ENCODE results near the gene AMPH. TPM values are rescaled to one million over a fixed set of nuclear protein-coding genes. Genes with fewer than 3 reads are reported as not detected.

The AMPH gene
- 1 to 10 TPM; 4.5 to 6.2 (median 5.8) TPM for total RNA-seq (2021; fragmentation: NEBNext Ultra II Directional; extraction: Animal tissue kit (Norgen Biotek cat#: 25700))
- long read RNA-seq, transcript AMPH-201 (20 exons, 3,145 nt), result major isoform, 5 of 7 reads
- long read RNA-seq, partial matches to known transcripts, result 0 of 7 reads
- long read RNA-seq, other reads (novel, unspliced or antisense), result 2 of 7 reads

DNA sequence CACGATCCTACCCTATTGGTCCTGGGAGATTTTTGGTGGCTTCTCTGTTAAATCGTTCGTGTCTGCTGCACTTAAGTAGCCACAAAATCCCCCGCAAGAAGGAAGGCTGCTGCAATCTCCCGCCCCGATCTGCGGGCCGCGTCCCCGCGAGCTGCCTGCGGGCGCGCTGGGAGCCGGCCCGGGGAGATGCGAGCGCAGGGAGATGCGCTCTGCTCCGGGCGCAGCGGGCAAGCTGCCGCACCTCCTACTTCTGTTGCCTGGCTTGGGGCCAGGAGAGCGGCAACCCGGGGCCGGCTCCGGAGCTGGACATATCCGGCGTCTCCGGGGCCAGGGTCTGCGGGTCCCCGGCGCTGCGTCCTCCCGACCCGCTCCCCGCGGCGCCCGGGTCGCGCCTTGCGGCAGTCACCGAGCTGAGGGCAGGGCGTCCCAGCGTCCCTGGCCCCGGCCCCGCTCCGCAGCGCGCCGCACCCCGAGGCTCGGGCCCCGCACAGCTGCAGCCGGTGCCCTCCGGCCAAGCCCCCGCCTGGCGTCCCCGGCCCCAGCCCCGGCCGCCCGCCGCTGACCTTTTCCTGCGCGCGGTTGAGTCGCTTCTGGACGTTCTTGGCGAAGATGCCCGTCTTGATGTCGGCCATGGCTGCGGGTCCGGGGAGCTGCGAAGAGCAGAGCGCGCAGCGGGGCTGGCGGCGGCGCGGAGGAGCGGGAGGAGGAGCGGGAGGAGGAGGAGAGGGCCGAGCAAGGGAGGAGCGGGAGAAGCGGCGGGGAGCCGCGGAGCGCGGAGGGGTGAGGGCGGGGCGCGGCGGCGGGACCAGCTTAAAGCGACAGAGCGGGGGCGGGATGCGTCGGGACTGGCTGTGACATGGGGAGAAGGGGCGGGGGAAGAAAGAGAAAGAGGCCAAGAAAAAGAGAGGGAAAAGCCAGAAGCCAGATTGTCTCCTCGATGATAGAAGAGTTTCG lies at the start of gene AMPH:
TSS of gene AMPH (minus strand) at position 654 of the 954 bp plus-strand sequence. CDS start at position 632, 22 bp downstream.
- peaks cover 27% of the 10 kb centered on the region for H3K4me1 Mint-ChIP-seq (ENCODE audit: low read depth)
- H3K27ac Mint-ChIP-seq, result no peak within 1 kb of the TSS
- TF ChIP-seq, protein P1, sequence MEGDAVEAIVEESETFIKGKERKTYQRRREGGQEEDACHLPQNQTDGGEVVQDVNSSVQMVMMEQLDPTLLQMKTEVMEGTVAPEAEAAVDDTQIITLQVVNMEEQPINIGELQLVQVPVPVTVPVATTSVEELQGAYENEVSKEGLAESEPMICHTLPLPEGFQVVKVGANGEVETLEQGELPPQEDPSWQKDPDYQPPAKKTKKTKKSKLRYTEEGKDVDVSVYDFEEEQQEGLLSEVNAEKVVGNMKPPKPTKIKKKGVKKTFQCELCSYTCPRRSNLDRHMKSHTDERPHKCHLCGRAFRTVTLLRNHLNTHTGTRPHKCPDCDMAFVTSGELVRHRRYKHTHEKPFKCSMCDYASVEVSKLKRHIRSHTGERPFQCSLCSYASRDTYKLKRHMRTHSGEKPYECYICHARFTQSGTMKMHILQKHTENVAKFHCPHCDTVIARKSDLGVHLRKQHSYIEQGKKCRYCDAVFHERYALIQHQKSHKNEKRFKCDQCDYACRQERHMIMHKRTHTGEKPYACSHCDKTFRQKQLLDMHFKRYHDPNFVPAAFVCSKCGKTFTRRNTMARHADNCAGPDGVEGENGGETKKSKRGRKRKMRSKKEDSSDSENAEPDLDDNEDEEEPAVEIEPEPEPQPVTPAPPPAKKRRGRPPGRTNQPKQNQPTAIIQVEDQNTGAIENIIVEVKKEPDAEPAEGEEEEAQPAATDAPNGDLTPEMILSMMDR (IDR thresholded peaks at IDR 0.05), result no peak
- H3K4me3 Mint-ChIP-seq, result peak within 1 kb of the TSS; percentile 78
- DNase-seq, result peak; percentile 23
- no peaks in the 10 kb centered on the region for H3K36me3 Mint-ChIP-seq (ENCODE audit: low read depth)
- peaks cover 3% of the 10 kb centered on the region for H3K27me3 Mint-ChIP-seq (ENCODE audit: insufficient read depth)
- peaks cover under 1% of the 10 kb centered on the region; the same call in 1 of the 2 replicates for H3K9me3 Mint-ChIP-seq

DNA sequence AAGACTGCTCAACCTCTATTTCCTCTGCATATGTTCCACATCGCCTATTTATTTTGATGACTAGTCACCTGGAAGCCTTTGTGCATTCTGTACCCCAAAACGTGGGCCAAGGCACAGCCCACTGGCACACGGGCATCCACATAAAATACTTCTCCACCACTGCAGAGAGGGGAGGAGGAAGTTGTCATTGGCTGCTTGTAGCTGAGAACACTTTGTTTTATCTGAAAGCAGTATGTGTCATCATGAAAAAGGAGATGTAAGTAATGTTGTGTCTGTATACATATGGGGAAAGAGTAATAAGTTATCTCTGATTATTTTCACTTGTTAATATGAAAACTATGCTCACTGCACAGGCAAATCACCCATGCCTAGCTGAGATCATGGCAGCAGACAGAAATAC lies 48.2 kb upstream of the AMPH start:
- no peaks in the 10 kb centered on the region for H3K36me3 Mint-ChIP-seq (ENCODE audit: low read depth)
- no peak for DNase-seq
- H3K4me1 Mint-ChIP-seq (ENCODE audit: low read depth), result peaks cover 3% of the 10 kb centered on the region
- TF ChIP-seq, protein P1 (IDR thresholded peaks at IDR 0.05), result no peak
- no peaks in the 10 kb centered on the region; the same call in 1 of the 2 replicates for H3K27me3 Mint-ChIP-seq (ENCODE audit: insufficient read depth)
- no peak overlapping the region for H3K4me3 Mint-ChIP-seq
- no peak overlapping the region for H3K27ac Mint-ChIP-seq
- H3K9me3 Mint-ChIP-seq, result no peaks in the 10 kb centered on the region

DNA sequence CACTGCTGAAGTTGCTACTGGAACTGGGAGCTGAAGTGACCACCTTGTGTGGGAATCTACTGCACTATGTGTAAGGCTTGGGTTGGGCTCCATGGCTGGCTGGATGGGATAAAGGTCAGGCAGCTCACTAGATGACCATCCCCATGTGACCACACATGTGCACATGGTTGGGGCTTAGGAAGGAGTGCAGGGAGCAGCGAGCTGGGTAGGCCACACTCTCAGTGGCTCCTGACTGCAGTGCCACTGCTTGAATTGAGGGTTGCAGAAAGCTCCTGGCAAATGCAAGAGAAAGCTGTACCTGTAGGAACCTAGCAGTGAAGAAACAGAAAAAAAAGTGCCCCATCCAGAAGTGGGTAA lies 47.5 kb upstream of the AMPH start:
- Mint-ChIP-seq H3K36me3 (ENCODE audit: low read depth) (no peaks in the 10 kb centered on the region), H3K4me1 (ENCODE audit: low read depth) (peaks cover 10% of the 10 kb centered on the region), H3K9me3 (no peaks in the 10 kb centered on the region), H3K4me3 (no peak overlapping the region), H3K27ac (no peak overlapping the region), H3K27me3 (ENCODE audit: insufficient read depth) (no peaks in the 10 kb centered on the region; the same call in 1 of the 2 replicates)
- TF ChIP-seq, protein P1 (IDR thresholded peaks at IDR 0.05), result no peak
- no peak for DNase-seq

DNA sequence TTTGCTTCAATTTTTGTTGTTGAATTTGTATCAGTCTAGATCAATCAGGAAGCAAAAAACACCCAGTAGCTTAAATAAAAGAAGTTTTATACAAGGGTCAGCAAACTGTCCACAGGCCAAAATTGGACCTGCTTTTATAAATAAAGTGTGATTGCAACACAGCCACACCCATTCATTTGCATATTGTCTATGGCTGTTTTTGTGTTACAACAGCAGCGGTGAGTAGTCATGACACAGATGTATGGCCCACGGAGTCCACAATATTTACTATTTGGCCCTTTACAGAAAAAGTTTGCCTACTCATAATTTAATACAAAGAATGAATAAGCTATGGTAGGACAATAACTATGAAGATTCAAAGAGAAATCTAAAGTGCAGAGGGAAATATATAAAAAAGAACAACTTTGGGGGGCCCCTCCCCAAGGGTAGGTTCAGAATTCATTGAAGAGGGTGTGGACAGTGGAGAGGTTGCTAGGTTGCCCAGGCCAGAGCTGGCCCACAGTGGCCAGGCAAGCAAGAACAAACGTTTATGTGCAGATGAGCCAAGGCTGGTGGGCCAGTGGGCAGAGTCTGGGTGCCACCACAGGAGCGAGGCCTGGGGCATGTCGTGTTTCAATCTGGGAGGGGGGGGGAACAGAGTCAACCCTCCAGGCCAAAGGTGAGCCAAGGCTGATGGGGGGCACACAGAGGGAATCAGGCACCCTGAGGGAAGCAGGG lies 47.0 kb upstream of the AMPH start:
- Mint-ChIP-seq H3K36me3 (ENCODE audit: low read depth) (no peaks in the 10 kb centered on the region), H3K4me1 (ENCODE audit: low read depth) (peaks cover 12% of the 10 kb centered on the region), H3K27me3 (ENCODE audit: insufficient read depth) (no peaks in the 10 kb centered on the region; the same call in 1 of the 2 replicates), H3K27ac (no peak overlapping the region), H3K4me3 (no peak overlapping the region), H3K9me3 (no peaks in the 10 kb centered on the region)
- no peak for DNase-seq
- TF ChIP-seq, protein P1 (IDR thresholded peaks at IDR 0.05), result no peak

DNA sequence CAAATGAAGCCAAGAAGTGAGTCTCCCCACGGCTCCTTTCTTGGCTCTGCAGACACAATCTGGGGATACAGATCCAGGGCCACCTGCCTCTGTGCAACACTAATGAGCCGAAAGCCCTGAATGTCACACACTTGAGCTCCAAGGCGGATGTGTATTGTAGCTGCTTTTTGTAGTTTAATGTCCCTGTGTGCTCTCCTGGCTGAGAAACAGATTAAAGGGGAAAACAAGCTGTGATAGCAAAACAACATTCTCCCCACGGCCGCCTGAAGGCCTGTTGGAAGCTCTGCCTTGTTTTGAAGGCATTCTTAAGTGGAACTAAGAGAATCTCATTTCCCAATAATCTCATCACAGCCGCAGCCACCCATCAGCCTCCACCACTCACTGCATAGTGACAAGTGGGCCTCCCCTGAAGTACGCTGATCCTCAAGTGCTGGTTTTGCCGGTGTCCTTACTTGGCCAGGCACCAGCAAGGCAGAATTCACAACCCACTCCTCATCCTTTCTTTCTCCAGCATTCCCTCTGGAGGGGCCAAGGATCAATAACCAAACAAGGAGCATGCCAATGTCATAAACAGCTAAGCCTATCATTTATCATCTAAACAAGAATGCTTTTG lies 44.4 kb upstream of the AMPH start:
- no peaks in the 10 kb centered on the region for H3K36me3 Mint-ChIP-seq (ENCODE audit: low read depth)
- no peaks in the 10 kb centered on the region; the same call in 1 of the 2 replicates for H3K9me3 Mint-ChIP-seq
- no peak overlapping the region for H3K27ac Mint-ChIP-seq
- TF ChIP-seq, protein P1 (IDR thresholded peaks at IDR 0.05), result no peak
- no peak overlapping the region for H3K4me3 Mint-ChIP-seq
- DNase-seq, result no peak
- peaks cover 12% of the 10 kb centered on the region for H3K4me1 Mint-ChIP-seq (ENCODE audit: low read depth)
- no peaks in the 10 kb centered on the region; the same call in 1 of the 2 replicates for H3K27me3 Mint-ChIP-seq (ENCODE audit: insufficient read depth)

Measured in HFFc6 (cell line).